Right lobe of liver (tissue), 4 donors: Measurements from ENCODE around the gene UBA6.

Experiments
- POLR2A ChIP-seq: fragments of 450-650 bp; IDR thresholded peaks from one replicate; pipeline ENCODE4 v1.6.1; 2017; ENCODE audit warnings: antibody characterized with exemption, mild to moderate bottlenecking
- TF ChIP-seq, protein P1 (sequence below), 4 donors: fragments of 200-600 bp in 3 of 4; fragments of 450-650 bp in 1 of 4; IDR thresholded peaks; one replicate each; pipeline versions ENCODE4 v1.5.1 to v1.8.0; 2016 to 2022; ENCODE audit warnings: antibody characterized with exemption in 4 of 4, mild to moderate bottlenecking in 2 of 4
- donor health status: DM: no; HTN: no; CAD: no.
- donor health status: DM: no; HTN: no; CAD: no.
- donor health status: DM: no; HTN: yes; CAD: no.

DNA sequence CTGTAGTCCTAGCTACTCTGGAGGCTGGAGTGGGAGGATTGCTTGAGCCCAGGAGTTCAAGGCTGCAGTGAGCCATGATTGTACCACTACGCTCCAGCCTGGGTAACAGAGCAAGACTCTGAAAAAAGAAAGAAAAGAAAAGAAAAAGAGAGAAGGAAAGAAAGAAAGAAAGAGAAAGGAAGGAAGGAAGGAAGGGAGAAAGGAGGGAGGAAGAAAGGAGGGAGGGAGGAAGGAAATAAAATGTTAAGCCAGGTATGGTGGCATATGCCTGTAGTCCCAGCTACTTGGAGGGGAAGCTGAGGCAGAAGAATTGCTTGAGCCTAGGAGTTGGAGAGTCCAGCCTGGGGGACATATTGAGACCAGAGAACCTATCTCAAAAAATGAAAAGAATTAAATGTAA, 130.4 kb downstream of the UBA6 start:
- TF ChIP-seq, protein P1, sequence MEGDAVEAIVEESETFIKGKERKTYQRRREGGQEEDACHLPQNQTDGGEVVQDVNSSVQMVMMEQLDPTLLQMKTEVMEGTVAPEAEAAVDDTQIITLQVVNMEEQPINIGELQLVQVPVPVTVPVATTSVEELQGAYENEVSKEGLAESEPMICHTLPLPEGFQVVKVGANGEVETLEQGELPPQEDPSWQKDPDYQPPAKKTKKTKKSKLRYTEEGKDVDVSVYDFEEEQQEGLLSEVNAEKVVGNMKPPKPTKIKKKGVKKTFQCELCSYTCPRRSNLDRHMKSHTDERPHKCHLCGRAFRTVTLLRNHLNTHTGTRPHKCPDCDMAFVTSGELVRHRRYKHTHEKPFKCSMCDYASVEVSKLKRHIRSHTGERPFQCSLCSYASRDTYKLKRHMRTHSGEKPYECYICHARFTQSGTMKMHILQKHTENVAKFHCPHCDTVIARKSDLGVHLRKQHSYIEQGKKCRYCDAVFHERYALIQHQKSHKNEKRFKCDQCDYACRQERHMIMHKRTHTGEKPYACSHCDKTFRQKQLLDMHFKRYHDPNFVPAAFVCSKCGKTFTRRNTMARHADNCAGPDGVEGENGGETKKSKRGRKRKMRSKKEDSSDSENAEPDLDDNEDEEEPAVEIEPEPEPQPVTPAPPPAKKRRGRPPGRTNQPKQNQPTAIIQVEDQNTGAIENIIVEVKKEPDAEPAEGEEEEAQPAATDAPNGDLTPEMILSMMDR (IDR thresholded peaks at IDR 0.05) = no peak
- TF ChIP-seq POLR2A = no peak
